Karpas-422 (cell line): ENCODE data around the gene TNFSF4. TPM values are rescaled to one million over a fixed set of nuclear protein-coding genes. Genes with fewer than 3 reads are reported as not detected.

Source experiments
- DNase-seq: peaks from one replicate; pipeline ENCODE4 v3.0.0-alpha.2; 2015
- H2AFZ ChIP-seq: fragments of 200-600 bp; sonication (generic); 2 replicates; pipeline ENCODE4 v1.6.1; 2014; ENCODE audit warnings: antibody characterized with exemption, low read length, mixed read lengths
- H3K27ac ChIP-seq: fragments of 200-600 bp; sonication (generic); 2 replicates; pipeline ENCODE4 v1.5.1; 2014; ENCODE audit warnings: mild to moderate bottlenecking, low read length, moderate library complexity
- H3K27me3 ChIP-seq: fragments of 200-600 bp; sonication (generic); 2 replicates; pipeline ENCODE4 v1.6.1; 2014; ENCODE audit warnings: low read length, mixed read lengths
- H3K36me3 ChIP-seq: fragments of 200-600 bp; sonication (generic); 2 replicates; pipeline ENCODE4 v1.6.1; 2014; ENCODE audit warnings: low read length, mixed read lengths; ENCODE audit not compliant: insufficient read depth
- H3K4me1 ChIP-seq: fragments of 200-600 bp; sonication (generic); 2 replicates; pipeline ENCODE4 v1.6.1; 2014; ENCODE audit warnings: mild to moderate bottlenecking, low read length, mixed read lengths
- H3K4me2 ChIP-seq: fragments of 200-600 bp; sonication (generic); 2 replicates; pipeline ENCODE4 v1.6.1; 2014; ENCODE audit warnings: low read length, low read depth, mild to moderate bottlenecking; ENCODE audit not compliant: poor library complexity, severe bottlenecking
- H3K4me3 ChIP-seq: fragments of 200-600 bp; sonication (generic); 2 replicates; pipeline ENCODE4 v1.5.1; 2014; ENCODE audit warnings: mild to moderate bottlenecking, antibody characterized with exemption, low read length, mixed read lengths
- H3K79me2 ChIP-seq: fragments of 200-600 bp; sonication (generic); 2 replicates; pipeline ENCODE4 v1.6.1; 2014; ENCODE audit warnings: mild to moderate bottlenecking, low read length, mixed read lengths
- H3K9ac ChIP-seq: fragments of 200-600 bp; sonication (generic); 2 replicates; pipeline ENCODE4 v1.6.0; 2014; ENCODE audit warnings: low read length
- H3K9me2 ChIP-seq: fragments of 200-600 bp; sonication (generic), shearing (Covaris generic); replicated peaks from 2 replicates; pipeline ENCODE4 v1.6.0; 2014; ENCODE audit warnings: mild to moderate bottlenecking, low read length, moderate library complexity; ENCODE audit not compliant: insufficient read depth
- H3K9me3 ChIP-seq: fragments of 300-700, 200-600 bp; sonication (generic); 2 replicates; pipeline ENCODE4 v1.6.1; 2014; ENCODE audit warnings: low read length, mixed read lengths
- H4K20me1 ChIP-seq: fragments of 200-600 bp; sonication (generic); 2 replicates; pipeline ENCODE4 v1.6.1; 2014; ENCODE audit warnings: mild to moderate bottlenecking, antibody characterized with exemption, low read length, low read depth; ENCODE audit not compliant: insufficient read depth
- total RNA-seq: library from RNA; depleted of rRNA; stranded (reverse); fragments of >200 nt; shearing (Covaris generic); gene quantifications from 2 replicates; pipeline ENCODE4 v1.2.3, GENCODE V29; 2014; ENCODE audit warnings: low replicate concordance

Gene TNFSF4
- total RNA-seq, 1 experiment from 2014 or later: 0.26 TPM

DNA sequence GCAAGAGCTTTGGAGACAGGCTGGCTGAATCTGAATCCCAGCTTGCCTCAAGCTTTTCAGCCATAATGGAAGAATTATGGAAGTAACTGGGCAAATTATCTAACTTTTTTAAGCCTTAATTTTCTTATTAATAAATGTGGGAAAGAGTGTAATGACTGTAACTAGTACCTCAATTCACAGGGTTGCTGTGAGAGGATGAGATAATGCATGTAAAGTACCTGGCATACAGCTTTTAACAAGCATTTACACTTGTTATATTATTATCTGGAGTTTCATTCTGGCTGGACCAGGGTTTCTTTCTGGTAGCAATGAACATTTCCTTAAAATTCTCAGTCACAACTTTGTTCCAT, 15.9 kb upstream of the TNFSF4 start:
- Histone ChIP-seq H2AFZ (no peak overlapping the region), H3K36me3 (no peaks in the 10 kb centered on the region), H3K4me2 (no peak overlapping the region)

DNA sequence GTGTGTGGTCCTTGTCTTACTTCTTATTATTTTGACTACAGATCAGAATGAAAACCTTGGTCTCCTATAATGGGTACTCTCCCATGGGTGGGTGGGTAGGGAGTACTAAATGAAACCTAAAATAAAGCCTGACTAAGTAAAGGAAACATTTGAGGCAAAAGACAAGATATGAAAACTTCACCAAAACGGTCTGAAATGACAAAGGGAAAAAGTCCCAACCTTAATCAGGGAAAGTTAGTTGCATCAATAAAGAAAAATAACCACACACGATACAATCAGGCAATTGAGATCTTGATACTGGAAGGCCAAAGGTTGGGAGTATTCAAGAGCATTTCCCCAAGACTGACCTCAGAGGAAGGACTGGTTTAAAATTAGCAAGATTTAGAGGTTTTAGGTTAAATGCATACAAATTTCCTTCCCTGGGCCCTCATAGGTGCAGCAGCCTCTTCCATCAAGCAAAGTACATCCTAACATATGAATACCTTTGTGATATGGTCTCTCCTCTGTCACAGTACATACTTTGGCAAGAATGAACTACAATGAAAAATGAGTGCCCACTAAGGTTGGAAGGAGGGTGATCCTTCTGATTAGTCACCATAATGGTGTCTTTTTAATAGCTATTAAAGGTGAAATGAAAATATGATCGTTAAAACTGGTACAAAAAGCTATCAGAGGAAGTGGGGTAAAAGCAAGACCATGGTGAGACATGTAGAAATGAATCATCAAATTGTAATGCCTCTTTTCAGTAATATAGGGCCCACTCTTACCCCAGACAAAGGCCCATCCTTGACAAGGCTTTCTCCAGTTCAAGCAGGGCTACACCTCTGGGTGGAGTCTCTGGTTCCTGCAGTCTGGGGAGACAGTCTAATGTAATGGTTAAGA, 15.3 kb upstream of the TNFSF4 start:
- H4K20me1 ChIP-seq: no peaks in the 10 kb centered on the region
- H3K4me2 ChIP-seq: no peak overlapping the region
- DNase-seq: no peak
- H3K4me1 ChIP-seq: no peaks in the 10 kb centered on the region
- H3K9me2 ChIP-seq: no peaks in the 10 kb centered on the region
- H3K27me3 ChIP-seq: no peaks in the 10 kb centered on the region
- no peak overlapping the region for H3K9ac ChIP-seq
- no peaks in the 10 kb centered on the region for H3K9me3 ChIP-seq
- H2AFZ ChIP-seq: no peak overlapping the region
- H3K79me2 ChIP-seq: no peaks in the 10 kb centered on the region
- no peak overlapping the region for H3K27ac ChIP-seq
- no peak overlapping the region for H3K4me3 ChIP-seq
- no peaks in the 10 kb centered on the region for H3K36me3 ChIP-seq

More for the DNA sequence above, 15.9 kb upstream of the TNFSF4 start:
- H3K79me2 ChIP-seq: no peaks in the 10 kb centered on the region
- H4K20me1 ChIP-seq: no peaks in the 10 kb centered on the region
- DNase-seq: no peak
- no peaks in the 10 kb centered on the region for H3K4me1 ChIP-seq
- H3K4me3 ChIP-seq: no peak overlapping the region
- no peaks in the 10 kb centered on the region for H3K9me3 ChIP-seq
- no peaks in the 10 kb centered on the region for H3K9me2 ChIP-seq
- no peak overlapping the region for H3K9ac ChIP-seq
- H3K27me3 ChIP-seq: no peaks in the 10 kb centered on the region
- H3K27ac ChIP-seq: no peak overlapping the region

DNA sequence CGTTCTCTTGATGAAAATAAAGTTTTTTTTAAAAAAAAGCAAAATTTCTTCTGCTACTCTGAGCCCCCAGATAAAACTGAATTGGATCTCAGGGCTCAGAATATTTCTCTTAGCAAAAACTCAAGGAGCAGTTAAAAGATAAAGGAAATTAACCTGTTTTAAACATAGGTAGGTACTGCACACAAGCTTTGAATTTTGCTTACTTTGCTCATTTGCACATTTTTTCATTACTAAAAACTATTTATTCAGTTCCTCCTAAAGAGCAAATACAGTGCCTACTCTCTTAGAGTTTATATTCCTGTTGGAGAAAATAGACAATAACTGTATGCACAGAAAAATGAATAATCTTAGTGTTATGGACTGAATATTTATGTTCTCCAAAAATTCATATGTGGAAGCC, 13.0 kb upstream of the TNFSF4 start:
- H4K20me1 ChIP-seq: no peaks in the 10 kb centered on the region
- H3K9me2 ChIP-seq: no peaks in the 10 kb centered on the region
- no peaks in the 10 kb centered on the region for H3K4me1 ChIP-seq
- no peak overlapping the region for H3K9ac ChIP-seq
- no peaks in the 10 kb centered on the region for H3K9me3 ChIP-seq
- H3K4me3 ChIP-seq: no peak overlapping the region
- no peak overlapping the region for H3K27ac ChIP-seq
- DNase-seq: no peak
- no peaks in the 10 kb centered on the region for H3K79me2 ChIP-seq
- no peaks in the 10 kb centered on the region for H3K27me3 ChIP-seq
- H2AFZ ChIP-seq: no peak overlapping the region
- no peaks in the 10 kb centered on the region for H3K36me3 ChIP-seq
- H3K4me2 ChIP-seq: no peak overlapping the region

DNA sequence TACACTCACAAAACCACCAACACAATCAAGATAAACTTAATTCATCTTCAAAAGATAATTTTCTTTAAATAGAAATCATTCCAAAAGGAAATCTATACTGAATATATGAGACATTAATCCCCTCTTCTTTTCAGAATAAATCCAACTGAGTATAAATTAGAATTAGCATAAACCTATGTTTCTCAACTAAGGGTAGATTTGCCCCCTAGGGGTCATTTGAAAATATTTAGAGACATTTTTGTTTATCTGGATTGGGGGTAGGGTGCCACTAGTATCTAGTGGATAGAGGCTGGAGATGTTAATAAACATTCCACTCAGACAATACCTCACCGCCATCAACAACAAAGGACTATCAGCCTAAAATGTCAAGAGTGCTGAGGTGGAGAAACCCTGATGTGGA, 6.5 kb upstream of the TNFSF4 start:
- H3K9ac ChIP-seq: no peak overlapping the region
- H3K9me2 ChIP-seq: no peaks in the 10 kb centered on the region
- no peak overlapping the region for H3K27ac ChIP-seq
- no peaks in the 10 kb centered on the region for H4K20me1 ChIP-seq
- H3K4me1 ChIP-seq: no peaks in the 10 kb centered on the region
- no peaks in the 10 kb centered on the region for H3K27me3 ChIP-seq
- no peak overlapping the region for H3K4me3 ChIP-seq
- no peaks in the 10 kb centered on the region for H3K36me3 ChIP-seq
- no peaks in the 10 kb centered on the region for H3K9me3 ChIP-seq
- H3K4me2 ChIP-seq: no peak overlapping the region
- no peaks in the 10 kb centered on the region for H3K79me2 ChIP-seq
- DNase-seq: no peak
- no peak overlapping the region for H2AFZ ChIP-seq

DNA sequence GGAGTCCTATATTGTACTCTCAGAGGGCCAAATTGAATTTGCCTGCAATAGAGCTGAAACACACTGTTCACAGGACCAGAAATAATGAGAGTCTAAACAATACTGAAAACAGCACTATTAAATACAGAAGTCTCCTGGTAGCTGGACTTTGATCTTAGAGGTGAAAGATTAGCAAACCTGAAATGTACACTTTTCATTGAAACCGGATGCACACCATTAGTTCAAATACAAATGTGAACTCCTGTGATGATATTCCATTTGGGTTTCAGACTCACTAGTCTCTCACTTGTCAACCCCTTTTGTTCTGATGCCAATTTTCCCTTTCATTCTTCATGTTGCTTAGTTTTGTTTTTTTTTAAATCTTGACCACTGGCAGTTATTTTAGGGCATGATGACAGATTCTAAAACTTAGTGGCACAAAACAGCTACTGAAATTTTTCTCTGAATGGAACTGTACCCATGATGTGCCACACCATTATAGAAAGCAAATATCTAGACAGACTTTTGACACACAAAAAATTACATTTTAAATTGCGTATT, 5.9 kb upstream of the TNFSF4 start:
- Histone ChIP-seq H3K27ac (no peak overlapping the region), H3K4me2 (no peak overlapping the region), H3K79me2 (no peaks in the 10 kb centered on the region), H3K9me3 (no peaks in the 10 kb centered on the region), H3K9ac (no peak overlapping the region), H3K4me3 (no peak overlapping the region), H3K9me2 (no peaks in the 10 kb centered on the region), H2AFZ (no peak overlapping the region), H3K4me1 (no peaks in the 10 kb centered on the region), H3K36me3 (no peaks in the 10 kb centered on the region), H3K27me3 (no peaks in the 10 kb centered on the region), H4K20me1 (no peaks in the 10 kb centered on the region)
- DNase-seq: no peak

DNA sequence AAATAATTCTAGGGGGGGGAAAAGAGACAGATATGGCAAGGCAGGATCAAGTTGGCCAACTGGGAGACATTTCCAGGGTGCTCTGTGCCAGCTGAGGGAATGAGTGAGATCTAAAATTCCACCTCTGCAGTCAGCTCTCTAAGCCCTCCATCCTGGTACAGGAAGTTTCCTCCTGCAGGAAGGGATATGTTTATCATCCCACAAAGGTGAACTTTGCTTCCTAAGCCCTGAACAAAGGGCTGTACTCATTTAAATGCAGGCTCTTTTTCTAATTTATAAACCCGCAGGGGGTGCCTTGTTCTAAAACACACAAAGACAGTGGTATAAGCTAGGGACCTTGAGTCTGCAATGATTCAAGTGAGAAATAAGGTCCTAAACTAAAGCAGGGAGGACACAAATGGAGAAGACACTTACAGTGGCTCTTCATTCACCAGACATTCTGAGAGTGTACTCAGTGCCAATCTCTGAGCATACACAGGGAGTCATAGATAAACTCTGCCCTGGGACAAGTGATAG, 3.6 kb upstream of the TNFSF4 start:
- no peak overlapping the region for H3K27ac ChIP-seq
- no peak overlapping the region for H2AFZ ChIP-seq
- H3K9ac ChIP-seq: no peak overlapping the region
- no peak overlapping the region for H3K4me2 ChIP-seq
- no peak overlapping the region for H3K4me3 ChIP-seq
- no peaks in the 10 kb centered on the region for H4K20me1 ChIP-seq
- no peaks in the 10 kb centered on the region for H3K27me3 ChIP-seq
- no peaks in the 10 kb centered on the region for H3K9me2 ChIP-seq
- no peaks in the 10 kb centered on the region for H3K36me3 ChIP-seq
- H3K4me1 ChIP-seq: no peaks in the 10 kb centered on the region
- no peaks in the 10 kb centered on the region for H3K9me3 ChIP-seq
- no peak for DNase-seq
- H3K79me2 ChIP-seq: no peaks in the 10 kb centered on the region

DNA sequence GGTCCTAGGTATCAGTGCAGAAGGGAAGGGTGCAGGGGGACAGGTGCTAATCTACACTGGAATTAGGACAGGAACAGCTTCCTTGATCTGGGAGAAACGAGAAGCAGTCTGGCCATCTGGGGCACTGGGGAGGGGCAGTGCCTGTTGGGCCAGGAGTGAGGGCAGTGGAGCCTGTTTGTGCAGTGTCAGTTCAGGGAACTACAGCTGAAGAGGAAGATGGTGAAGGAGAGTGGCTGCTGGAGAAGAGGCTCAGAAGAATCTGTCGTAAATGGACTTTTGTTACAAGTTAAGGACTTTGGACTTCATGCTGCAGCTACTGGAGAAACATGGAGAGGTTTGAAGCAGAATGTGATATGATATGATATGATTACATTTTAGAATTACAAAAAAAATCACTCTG, 3.2 kb upstream of the TNFSF4 start:
- H3K36me3 ChIP-seq: no peaks in the 10 kb centered on the region
- no peaks in the 10 kb centered on the region for H4K20me1 ChIP-seq
- H3K9me2 ChIP-seq: no peaks in the 10 kb centered on the region
- no peak overlapping the region for H3K27ac ChIP-seq
- no peak for DNase-seq
- no peak overlapping the region for H3K4me3 ChIP-seq
- H3K79me2 ChIP-seq: no peaks in the 10 kb centered on the region
- H3K4me2 ChIP-seq: no peak overlapping the region
- H3K4me1 ChIP-seq: no peaks in the 10 kb centered on the region
- no peaks in the 10 kb centered on the region for H3K9me3 ChIP-seq
- H3K9ac ChIP-seq: no peak overlapping the region
- no peak overlapping the region for H2AFZ ChIP-seq
- H3K27me3 ChIP-seq: no peaks in the 10 kb centered on the region

DNA sequence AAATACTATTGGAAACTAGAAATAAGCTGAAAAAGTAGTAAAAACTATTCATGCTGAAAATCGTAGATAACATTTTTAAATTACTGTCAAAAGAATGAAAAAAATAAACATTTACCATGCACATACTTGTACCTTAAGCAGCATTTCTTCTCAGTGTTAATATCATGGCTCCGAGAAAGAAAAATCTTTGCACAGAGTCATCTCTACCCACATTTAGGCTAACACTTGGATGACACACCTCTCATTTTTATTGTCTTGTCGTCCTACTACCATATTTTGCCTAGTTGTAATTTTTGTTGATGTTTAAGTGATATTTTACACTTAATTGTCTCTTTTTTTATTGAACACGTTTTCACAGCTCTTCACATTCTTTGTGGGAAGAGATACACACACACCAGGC, 1.7 kb upstream of the TNFSF4 start:
- H3K9me3 ChIP-seq: no peaks in the 10 kb centered on the region
- no peaks in the 10 kb centered on the region for H3K9me2 ChIP-seq
- H3K79me2 ChIP-seq: no peaks in the 10 kb centered on the region
- H2AFZ ChIP-seq: no peak overlapping the region
- DNase-seq: no peak
- H3K4me2 ChIP-seq: no peak overlapping the region
- no peaks in the 10 kb centered on the region for H3K36me3 ChIP-seq
- no peak overlapping the region for H3K4me3 ChIP-seq
- H3K9ac ChIP-seq: no peak overlapping the region
- no peaks in the 10 kb centered on the region for H4K20me1 ChIP-seq
- no peaks in the 10 kb centered on the region for H3K4me1 ChIP-seq
- no peaks in the 10 kb centered on the region for H3K27me3 ChIP-seq
- H3K27ac ChIP-seq: no peak overlapping the region
